Activated CD8-positive, alpha-beta memory T cell treated with anti-CD3 and anti-CD28 coated beads, Interleukin-2, amount 10 ng/mL, durations not matched to agents 7 days and 5 days (primary cell): ENCODE data around the gene PPP2R2D. TPM values are rescaled to one million over a fixed set of nuclear protein-coding genes. Genes with fewer than 3 reads are reported as not detected.
"Not testable (repeated sequence)": the region's sequence is repeated elsewhere in the genome, so short reads cannot be mapped to it uniquely, and the experiment has no call there.

Experiments used
- ATAC-seq: fragments of 150-1000 bp; cut with Tn5 transposase; one replicate; pipeline ENCODE4 v1.10.0; 2021; ENCODE audit warnings: moderate library complexity
- CTCF ChIA-PET: fragments of 350-600 bp; sonication (Branson Sonifier 250); formaldehyde crosslinking; loops from one replicate; lab custom pipeline; 2021; ENCODE audit warnings: antibody characterized with exemption; lab: Charles Lee
- DNase-seq: peaks from one replicate; pipeline ENCODE4 v3.0.0-alpha.2; 2020
- H3K27ac Mint-ChIP-seq: one replicate; pipeline ENCODE4 v1.8.0; 2021; ENCODE audit warnings: mild to moderate bottlenecking, mixed read lengths
- H3K27me3 Mint-ChIP-seq: one replicate; pipeline ENCODE4 v1.8.0; 2021; ENCODE audit warnings: mixed read lengths
- H3K36me3 Mint-ChIP-seq: one replicate; pipeline ENCODE4 v1.8.0; 2021; ENCODE audit warnings: mild to moderate bottlenecking, mixed read lengths
- H3K4me1 Mint-ChIP-seq: one replicate; pipeline ENCODE4 v1.8.0; 2021; ENCODE audit warnings: mixed read lengths
- H3K4me3 Mint-ChIP-seq: one replicate; pipeline ENCODE4 v1.8.0; 2021; ENCODE audit warnings: mild to moderate bottlenecking, moderate library complexity, mixed read lengths
- H3K9me3 Mint-ChIP-seq: one replicate; pipeline ENCODE4 v1.8.0; 2022; ENCODE audit warnings: low read depth, mixed read lengths
- total RNA-seq, 2 experiments: library from RNA; stranded (reverse); gene quantifications; one replicate each; pipeline ENCODE4 v1.2.3, GENCODE V29; 2021

Gene PPP2R2D
- total RNA-seq, 2 experiments from 2014 or later: 36.0 to 41.9 TPM

DNA sequence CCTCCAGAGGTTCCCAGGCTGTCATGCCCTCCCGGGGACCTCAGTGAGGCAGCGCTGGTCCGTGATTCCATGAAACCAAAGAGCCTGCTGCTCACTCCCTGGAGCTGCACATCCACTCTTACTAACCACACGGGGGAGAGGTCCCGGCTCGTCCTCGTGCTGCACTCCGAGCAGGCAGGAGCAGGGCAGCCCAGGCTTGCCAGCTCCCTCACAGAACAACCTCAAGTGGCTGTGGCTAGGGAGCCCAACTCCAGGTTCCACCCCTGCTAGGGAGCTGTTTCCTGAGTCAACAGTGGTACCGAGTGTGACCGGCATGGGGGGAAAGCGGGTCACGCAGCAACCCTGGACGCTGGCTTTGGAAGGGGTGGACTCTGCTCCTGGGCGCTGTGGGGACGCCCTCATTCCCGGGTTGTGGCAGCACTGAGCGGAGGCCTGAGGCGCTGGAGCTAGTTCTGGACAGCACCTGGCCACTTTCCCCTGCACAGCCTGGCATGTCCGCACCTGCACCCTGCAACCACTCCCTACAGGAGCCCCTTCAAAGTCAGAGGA lies 27.9 kb upstream of the PPP2R2D start:
- Mint-ChIP-seq H3K36me3 (no peaks in the 10 kb centered on the region), H3K27me3 (peaks cover 31% of the 10 kb centered on the region), H3K27ac (no peak overlapping the region), H3K9me3 (no peaks in the 10 kb centered on the region), H3K4me3 (no peak overlapping the region), H3K4me1 (peaks cover 2% of the 10 kb centered on the region)
- DNase-seq (no peak), ATAC-seq (no peak)
- CTCF ChIA-PET: interaction anchor here (1.0 kb wide), 1 partner anchor 148 kb away, joined by 3 read pairs; no protein-coding TSS in a partner anchor

DNA sequence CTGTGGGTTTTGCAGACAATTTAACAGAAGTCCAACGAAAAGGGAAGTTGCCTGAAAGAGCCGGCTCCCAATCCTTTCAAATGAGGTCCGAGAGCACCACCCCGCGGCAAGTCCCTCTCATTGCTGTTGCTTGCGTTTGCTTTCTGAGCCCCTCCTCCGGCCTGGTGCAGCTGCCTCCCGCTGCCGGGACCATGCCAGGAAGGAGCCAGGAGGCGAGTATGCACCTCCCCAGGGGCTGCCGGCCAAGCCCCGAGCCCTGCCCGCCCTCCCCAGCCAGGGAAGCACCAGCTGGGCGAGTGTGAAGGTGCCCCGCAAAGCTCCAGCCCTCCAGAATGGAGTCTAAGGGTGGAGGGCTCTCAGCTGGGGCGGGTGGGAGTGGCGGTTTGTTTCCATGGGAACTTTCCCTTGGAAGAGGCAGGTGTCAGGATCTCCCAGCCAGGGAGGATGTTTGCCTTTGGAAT lies 25.8 kb upstream of the PPP2R2D start:
- Mint-ChIP-seq H3K9me3 (no peaks in the 10 kb centered on the region), H3K27ac (no peak overlapping the region), H3K4me1 (peaks cover 2% of the 10 kb centered on the region), H3K4me3 (no peak overlapping the region), H3K36me3 (no peaks in the 10 kb centered on the region), H3K27me3 (peaks cover 35% of the 10 kb centered on the region)
- CTCF ChIA-PET: interaction anchor here (0.8 to 1.3 kb wide), 4 partner anchors 9 to 1684 kb away, joined by 3 to 4 read pairs (median 3); partner anchors contain the start of gene PPP2R2D
- ATAC-seq (peak; percentile 63), DNase-seq (peak; percentile 69)

DNA sequence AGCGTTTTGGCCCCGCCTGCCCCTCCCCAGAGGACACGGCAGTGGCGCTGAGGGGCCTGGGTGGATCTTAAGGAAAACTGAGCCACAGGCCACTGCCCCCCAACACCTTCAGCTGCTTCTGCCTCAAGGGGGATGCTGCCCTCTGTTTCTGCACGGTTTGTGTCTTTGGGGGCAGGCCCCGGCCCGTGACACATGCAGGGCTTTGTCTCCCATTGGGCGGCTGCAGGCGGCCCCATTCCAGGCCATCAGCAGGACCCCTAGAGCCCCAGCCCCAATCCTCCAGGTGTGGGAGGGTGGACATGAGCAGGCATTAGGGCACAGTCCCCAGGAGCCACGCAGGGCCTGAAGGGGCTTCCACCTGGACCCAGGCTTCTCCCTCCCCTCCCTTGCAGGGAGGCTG lies 25.3 kb upstream of the PPP2R2D start:
- ATAC-seq (no peak), DNase-seq (no peak)
- peaks cover 35% of the 10 kb centered on the region for H3K27me3 Mint-ChIP-seq
- no peaks in the 10 kb centered on the region for H3K9me3 Mint-ChIP-seq
- no peak overlapping the region for H3K27ac Mint-ChIP-seq
- H3K4me3 Mint-ChIP-seq: no peak overlapping the region
- H3K4me1 Mint-ChIP-seq: peaks cover 2% of the 10 kb centered on the region
- H3K36me3 Mint-ChIP-seq: no peaks in the 10 kb centered on the region
- CTCF ChIA-PET: interaction anchor here (0.8 to 1.3 kb wide), 3 partner anchors 10 to 1684 kb away, joined by 3 to 4 read pairs (median 3); no protein-coding TSS in a partner anchor

DNA sequence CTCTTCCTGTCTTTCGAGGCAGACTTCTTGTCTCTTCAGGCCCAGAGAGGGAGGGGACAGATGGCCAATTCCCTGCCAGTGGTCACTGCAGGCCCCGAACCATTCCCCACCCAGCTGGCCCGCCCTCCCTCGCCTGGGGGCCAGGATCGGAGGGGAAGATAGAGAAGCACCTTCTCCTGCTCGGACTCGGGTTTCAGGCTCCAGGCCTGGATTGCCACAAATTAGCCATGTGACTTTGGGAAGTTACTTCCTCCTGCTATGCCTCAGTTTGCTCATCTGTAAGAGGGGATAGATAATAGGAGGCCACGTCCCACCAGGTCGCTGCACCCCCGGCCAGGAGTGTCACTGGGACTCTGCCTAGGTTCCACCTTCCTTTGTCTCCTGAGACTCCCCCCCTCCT lies 24.8 kb upstream of the PPP2R2D start:
- Mint-ChIP-seq H3K4me3 (no peak overlapping the region), H3K4me1 (peaks cover 2% of the 10 kb centered on the region), H3K36me3 (no peaks in the 10 kb centered on the region), H3K9me3 (no peaks in the 10 kb centered on the region), H3K27me3 (peaks cover 35% of the 10 kb centered on the region), H3K27ac (no peak overlapping the region)
- DNase-seq: no peak
- CTCF ChIA-PET: no interaction called here
- ATAC-seq: no peak

DNA sequence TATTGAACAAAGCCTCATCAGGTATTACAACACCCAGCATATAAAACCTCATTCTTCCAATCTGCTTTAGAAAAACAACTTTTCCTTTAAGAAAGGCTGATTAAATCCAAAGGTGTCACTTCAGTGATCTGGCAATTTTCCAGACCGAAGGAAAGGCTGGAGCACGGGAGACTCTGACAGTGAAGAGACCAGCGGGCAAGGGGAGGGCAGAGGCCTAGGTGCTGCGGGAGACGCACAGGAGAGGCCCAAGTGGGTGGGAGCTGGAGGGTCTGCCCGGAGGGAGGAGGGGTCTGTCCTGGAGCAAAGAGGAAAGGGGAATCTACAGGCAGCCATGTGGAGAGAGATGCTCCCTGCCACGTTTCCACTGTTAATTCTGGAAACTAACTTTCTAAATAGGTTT lies 24.3 kb upstream of the PPP2R2D start:
- peaks cover 35% of the 10 kb centered on the region for H3K27me3 Mint-ChIP-seq
- CTCF ChIA-PET: interaction anchor here (1.3 kb wide), 1 partner anchor 10 kb away, joined by 5 read pairs; no protein-coding TSS in a partner anchor

DNA sequence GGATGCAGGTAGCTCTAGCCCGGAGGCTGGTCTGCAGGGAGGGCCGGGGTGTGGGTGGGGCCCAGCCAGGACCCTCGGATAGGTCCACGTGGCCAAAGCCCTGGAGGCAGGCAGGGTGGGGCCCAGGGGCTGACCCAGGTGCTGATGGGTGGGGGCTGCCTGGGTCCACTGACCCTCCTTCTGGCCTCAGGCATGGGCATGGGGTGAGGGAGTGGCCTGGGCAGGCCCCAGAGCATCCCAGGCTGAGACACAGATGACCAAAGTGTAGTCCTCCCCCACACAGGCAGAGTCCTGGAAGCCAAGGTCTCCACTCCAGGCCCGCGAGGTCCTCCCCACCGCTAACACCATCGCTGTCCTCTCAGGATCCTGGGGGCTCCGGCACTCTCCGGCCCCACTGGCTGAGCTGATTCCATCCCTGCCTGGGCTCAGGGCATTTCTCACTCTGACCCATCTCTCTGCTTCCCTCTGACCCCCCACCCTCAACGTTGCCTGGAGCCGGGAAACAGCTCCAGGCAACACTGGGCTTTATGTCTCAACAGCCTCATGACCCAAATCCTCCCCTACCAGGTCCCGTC lies 20.7 kb upstream of the PPP2R2D start:
- CTCF ChIA-PET: no interaction called here
- H3K27ac Mint-ChIP-seq: no peak overlapping the region
- DNase-seq (no peak), ATAC-seq (no peak)
- no peaks in the 10 kb centered on the region for H3K36me3 Mint-ChIP-seq
- H3K9me3 Mint-ChIP-seq: no peaks in the 10 kb centered on the region
- peaks cover 24% of the 10 kb centered on the region for H3K27me3 Mint-ChIP-seq
- H3K4me3 Mint-ChIP-seq: no peak overlapping the region
- no peaks in the 10 kb centered on the region for H3K4me1 Mint-ChIP-seq

More for the DNA sequence above, 24.3 kb upstream of the PPP2R2D start:
- H3K9me3 Mint-ChIP-seq: no peaks in the 10 kb centered on the region
- H3K36me3 Mint-ChIP-seq: no peaks in the 10 kb centered on the region
- H3K4me1 Mint-ChIP-seq: peaks cover 2% of the 10 kb centered on the region
- no peak overlapping the region for H3K4me3 Mint-ChIP-seq
- ATAC-seq (no peak), DNase-seq (no peak)
- H3K27ac Mint-ChIP-seq: no peak overlapping the region

DNA sequence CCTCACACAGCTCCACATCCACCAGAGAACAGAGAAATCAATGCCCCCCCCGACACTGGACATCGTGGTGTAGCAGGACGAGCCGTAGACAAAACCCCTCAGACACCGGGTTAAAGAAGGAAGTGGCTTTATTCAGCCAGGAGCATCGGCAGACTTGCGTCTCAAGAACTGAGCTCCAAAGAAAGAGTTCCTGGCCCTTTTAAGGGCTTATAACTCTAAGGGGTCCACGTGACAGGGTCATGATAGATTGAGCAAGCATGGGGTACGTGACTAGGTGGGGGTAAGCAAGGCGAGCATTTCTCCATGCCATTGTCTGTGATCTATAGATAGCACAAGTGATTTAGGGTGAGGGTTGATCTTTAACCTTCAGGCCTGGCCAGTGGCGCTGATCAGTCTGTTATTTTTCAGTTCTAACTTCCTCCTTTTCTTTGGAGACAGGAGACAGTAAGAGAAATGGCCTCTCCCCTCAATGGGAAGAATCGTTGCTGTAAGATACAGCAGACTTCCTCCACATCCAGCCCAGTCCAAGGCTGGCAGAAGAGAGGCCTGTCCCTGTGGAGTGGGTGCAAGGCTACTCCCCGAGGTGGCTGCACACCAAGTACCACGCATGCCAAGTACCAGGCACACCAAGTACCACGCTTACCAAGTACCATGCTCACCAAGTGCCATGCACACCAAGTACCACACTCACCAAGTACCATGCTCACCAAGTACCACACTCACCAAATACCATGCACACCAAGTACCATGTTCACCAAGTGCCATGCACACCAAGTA lies 19.5 kb upstream of the PPP2R2D start:
- no peaks in the 10 kb centered on the region for H3K4me1 Mint-ChIP-seq
- H3K4me3 Mint-ChIP-seq: no peak overlapping the region
- CTCF ChIA-PET: no interaction called here
- no peak overlapping the region for H3K27ac Mint-ChIP-seq
- peaks cover 21% of the 10 kb centered on the region for H3K27me3 Mint-ChIP-seq
- no peaks in the 10 kb centered on the region for H3K9me3 Mint-ChIP-seq
- DNase-seq (no peak), ATAC-seq (no peak)
- no peaks in the 10 kb centered on the region for H3K36me3 Mint-ChIP-seq

DNA sequence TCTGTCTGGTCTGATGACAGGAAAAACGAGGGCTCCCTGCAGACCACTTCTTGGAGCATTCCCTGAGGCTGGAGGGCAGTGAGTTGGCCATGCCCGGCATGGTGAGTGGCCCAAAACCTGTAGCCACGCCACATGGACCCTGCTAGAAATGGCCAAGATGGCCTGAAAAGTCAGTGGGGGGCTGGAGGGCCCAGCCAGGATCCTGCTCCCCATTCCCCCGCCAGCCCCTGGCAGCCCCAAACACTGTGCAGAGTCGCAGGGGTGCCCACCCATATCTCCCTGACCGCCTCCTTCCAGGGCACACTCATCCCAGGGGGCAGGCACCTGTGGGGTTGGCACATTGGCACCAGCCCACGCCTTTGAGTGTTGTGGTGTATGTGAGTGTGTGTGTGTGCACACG lies 18.7 kb upstream of the PPP2R2D start:
- ATAC-seq: peak; percentile 10
- no peak overlapping the region for H3K27ac Mint-ChIP-seq

DNA sequence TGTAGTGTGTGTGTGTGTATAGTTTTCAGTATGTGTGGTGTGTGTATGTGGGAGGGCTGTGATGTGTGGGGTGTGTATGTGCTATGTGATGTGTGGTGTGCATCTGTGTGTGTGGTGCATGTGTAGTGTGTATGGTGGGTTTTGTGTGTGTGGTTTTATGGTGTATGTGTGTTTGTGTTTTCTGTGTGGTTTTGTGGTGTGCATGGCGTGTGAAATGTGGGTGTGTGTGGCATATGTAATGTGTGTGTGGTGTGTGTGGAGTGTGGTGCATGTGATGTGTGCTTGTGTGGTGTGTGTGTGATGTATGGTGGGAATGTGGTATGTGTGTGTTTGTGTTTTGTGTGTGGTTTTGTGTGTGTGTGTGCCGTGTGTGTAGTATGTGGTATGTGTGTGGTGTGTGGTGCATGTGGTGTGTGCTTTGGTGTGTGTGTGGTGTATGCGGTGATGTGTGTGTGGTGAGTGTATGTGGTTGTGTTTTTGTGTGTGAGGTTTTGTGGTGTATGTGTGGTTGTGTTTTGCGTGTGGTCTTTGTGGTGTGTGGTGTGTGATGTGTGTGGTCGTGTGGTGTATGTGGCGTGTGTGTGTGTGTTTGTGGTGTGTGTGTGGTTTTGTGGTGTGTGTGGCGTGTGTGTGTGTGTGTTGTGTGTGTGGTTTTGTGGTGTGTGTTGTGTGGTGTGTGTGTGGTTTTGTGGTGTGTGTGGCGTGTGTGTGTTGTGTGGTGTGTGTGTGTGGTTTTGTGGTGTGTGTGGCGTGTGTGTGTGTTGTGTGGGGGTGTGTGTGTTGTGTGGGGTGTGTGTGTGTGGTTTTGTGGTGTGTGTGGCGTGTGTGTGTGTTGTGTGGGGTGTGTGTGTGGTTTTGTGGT lies 18.0 kb upstream of the PPP2R2D start:
- Mint-ChIP-seq H3K9me3 (no peaks in the 10 kb centered on the region), H3K27ac (no peak overlapping the region), H3K36me3 (no peaks in the 10 kb centered on the region), H3K4me1 (no peaks in the 10 kb centered on the region), H3K4me3 (no peak overlapping the region), H3K27me3 (peaks cover 13% of the 10 kb centered on the region)
- CTCF ChIA-PET: interaction anchor here (1.3 kb wide), 1 partner anchor 140 kb away, joined by 3 read pairs; no protein-coding TSS in a partner anchor
- ATAC-seq (no peak), DNase-seq (no peak)

More for the DNA sequence above, 18.7 kb upstream of the PPP2R2D start:
- Mint-ChIP-seq H3K9me3 (no peaks in the 10 kb centered on the region), H3K4me1 (no peaks in the 10 kb centered on the region), H3K4me3 (no peak overlapping the region), H3K27me3 (peaks cover 19% of the 10 kb centered on the region), H3K36me3 (no peaks in the 10 kb centered on the region)
- CTCF ChIA-PET: no interaction called here
- no peak for DNase-seq

DNA sequence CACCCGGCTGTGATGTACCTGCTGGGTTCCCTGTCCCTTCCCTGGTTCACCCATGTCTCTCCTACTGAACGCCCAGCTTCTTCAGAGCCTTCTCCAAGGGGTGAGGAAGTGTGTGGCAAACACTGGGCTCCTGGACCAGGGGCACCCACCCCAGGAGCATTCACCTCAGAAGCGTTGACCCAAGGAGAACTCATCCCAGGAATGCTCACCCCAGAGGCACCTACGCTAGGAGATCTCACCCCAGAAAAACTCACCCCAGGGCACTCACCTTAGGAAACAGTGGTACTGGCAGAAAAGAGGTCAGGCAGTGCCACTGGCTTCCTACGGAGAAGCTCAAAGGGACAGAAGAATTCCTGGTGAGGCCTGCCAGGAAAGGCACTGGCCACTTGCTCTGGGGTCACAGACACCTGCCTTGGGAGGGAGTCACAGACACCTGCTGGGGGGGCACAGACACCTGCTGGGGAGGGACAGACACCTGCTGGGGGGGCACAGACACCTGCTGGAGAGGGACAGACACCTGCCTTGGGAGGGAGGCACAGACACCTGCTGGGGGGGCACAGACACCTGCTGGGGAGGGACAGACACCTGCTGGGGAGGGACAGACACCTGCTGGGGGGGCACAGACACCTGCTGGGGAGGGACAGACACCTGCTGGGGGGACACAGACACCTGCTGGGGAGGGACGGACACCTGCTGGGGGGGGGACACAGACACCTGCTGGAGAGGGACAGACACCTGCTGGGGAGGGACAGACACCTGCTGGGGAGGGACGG lies 17.0 kb upstream of the PPP2R2D start:
- H3K9me3 Mint-ChIP-seq, H3K4me1 Mint-ChIP-seq, H3K36me3 Mint-ChIP-seq, DNase-seq, H3K27me3 Mint-ChIP-seq, H3K4me3 Mint-ChIP-seq: not testable (repeated sequence)
- CTCF ChIA-PET: interaction anchor here (1.3 kb wide), 1 partner anchor 139 kb away, joined by 3 read pairs; no protein-coding TSS in a partner anchor
- ATAC-seq: peak; percentile 17
- peak overlapping the region; percentile 1 for H3K27ac Mint-ChIP-seq

DNA sequence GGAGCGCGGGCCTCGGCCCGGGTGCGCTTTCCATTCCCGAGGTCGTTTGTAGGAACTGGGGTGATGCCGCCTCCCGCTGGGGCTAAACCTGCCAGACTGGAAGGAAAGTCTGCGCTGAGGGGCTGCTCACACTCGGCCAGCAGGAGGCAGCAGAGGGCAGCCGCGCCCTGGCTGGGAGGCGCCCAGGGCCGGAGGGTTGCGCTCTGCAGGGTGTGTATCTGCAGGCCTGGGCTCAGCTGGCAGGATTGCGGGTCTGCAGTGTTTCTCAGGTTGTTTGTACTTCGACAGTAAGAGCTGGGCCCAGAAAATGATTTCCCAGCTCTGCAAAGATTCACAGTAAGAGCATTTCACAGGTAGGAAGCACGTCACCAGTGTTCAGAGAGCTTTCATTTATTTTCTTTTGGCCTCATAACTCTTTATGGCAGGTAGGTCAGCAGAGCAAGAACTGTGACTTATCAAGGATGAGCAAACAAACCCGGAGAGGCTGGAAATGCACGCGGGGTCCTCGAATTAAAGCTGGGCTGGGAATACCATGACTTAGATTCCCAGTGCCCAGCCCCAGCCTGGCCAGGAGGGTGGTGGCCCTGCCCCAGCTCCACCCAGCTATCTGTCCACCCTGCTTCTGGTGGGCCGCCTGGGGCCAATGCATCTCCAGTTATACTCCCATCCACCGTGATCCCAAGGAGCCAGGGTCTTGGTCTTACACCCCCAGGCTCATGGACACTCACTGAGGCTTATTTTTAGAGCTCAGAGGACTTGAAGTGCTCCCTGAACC lies 15.2 kb upstream of the PPP2R2D start:
- no peaks in the 10 kb centered on the region for H3K36me3 Mint-ChIP-seq
- H3K9me3 Mint-ChIP-seq: no peaks in the 10 kb centered on the region
- H3K4me1 Mint-ChIP-seq: peaks cover 3% of the 10 kb centered on the region
- peaks cover 5% of the 10 kb centered on the region for H3K27me3 Mint-ChIP-seq
- DNase-seq: peak; percentile 82
- H3K4me3 Mint-ChIP-seq: no peak overlapping the region
- CTCF ChIA-PET: interaction anchor here (0.6 to 2.9 kb wide), 28 partner anchors 8 to 277 kb away, joined by 3 to 81 read pairs (median 4); partner anchors contain the start of gene BNIP3
- no peak overlapping the region for H3K27ac Mint-ChIP-seq
- peak; percentile 96 for ATAC-seq
